A673 (cell line): ENCODE measurements around the gene RHOBTB3.

Experiments used
- CTCF ChIP-seq: fragments of 300-800, 200-600 bp; sonication (generic); conservative IDR thresholded peaks from 2 replicates; pipeline ENCODE4 v1.5.1; 2017; ENCODE audit warnings: low read depth, mild to moderate bottlenecking, antibody characterized with exemption, low read length, moderate library complexity, mixed read lengths
- EZH2 ChIP-seq: fragments of 200-600 bp; sonication (generic); IDR thresholded peaks from 2 replicates; pipeline ENCODE4 v1.6.1; 2017; ENCODE audit warnings: borderline replicate concordance, low read depth, mild to moderate bottlenecking, mixed read lengths, antibody characterized with exemption, low read length; ENCODE audit not compliant: poor library complexity, severe bottlenecking

GRCh38 chr5:95686651-95687050 is 44.5 kb upstream of the RHOBTB3 start:
- no peak for TF ChIP-seq CTCF
- no peak for TF ChIP-seq EZH2
